ENCODE measurements around the gene TMEM201.

TMEM201 gene

DNA sequence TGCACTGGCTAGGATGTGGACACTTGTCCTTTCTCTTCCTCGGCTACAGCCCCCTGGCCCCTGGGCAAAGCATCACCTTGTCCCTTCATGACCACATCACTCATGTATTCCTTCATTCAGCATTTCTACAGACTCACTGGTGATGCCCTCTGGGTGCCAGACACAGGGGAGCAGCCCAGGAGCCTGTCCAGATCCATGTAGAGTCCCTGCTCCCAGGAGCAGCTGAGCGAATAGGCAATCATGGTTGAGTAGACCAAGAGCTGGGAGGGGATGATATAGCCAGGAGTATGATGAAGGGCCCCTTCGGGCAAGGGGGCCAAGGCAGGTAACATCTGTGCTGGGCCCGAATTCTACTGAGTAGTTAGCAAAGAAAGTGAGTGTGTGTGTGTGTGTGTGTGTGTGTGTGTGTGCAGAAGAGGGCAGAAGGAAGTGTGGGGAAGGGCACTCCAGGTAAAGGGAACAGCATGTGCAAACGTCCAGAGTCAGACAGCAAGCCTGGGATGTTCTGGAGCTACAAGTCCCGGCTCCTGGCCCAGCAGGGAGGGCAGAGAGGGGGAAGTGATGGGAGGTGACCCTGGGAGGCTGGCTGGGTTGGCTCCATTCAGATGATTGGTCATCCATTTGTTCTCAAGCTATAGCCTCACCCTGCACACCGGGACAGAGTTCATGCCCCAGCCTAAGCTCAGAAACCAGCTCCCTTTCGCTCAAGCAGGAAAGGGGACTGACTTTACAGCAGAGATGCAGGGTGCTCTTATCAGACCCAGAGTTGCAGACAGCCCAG lies 41.8 kb downstream of the TMEM201 start:
- Histone ChIP-seq H3K9me3 (ENCODE audit: control insufficient read depth in 5 of 5, low read length in 5 of 5) (no peaks in the 10 kb centered on the region), H3K36me3 (ENCODE audit: control insufficient read depth in 5 of 5, insufficient read depth in 5 of 5, low read length in 5 of 5) (no peaks in the 10 kb centered on the region), H3K4me3 (ENCODE audit: low read depth in 1 of 5, low read length in 5 of 5) (peak overlapping the region in 2 of 5 donors; percentile 15 to 28), H3K27ac (ENCODE audit: low read depth, low read length) (no peak overlapping the region), H3K9ac (ENCODE audit: low read length in 5 of 5) (peak overlapping the region in 1 of 5 donors; percentile 51), H3K4me1 (ENCODE audit: control insufficient read depth in 5 of 5, insufficient read depth in 5 of 5, low read length in 5 of 5) (peaks cover 0 to 24% (median 11%) of the 10 kb centered on the region in 5 donors), H3K27me3 (ENCODE audit: control insufficient read depth in 5 of 5, insufficient read depth in 4 of 5, low read length in 5 of 5) (peaks cover 5 to 16% (median 9%) of the 10 kb centered on the region in 5 donors)

DNA sequence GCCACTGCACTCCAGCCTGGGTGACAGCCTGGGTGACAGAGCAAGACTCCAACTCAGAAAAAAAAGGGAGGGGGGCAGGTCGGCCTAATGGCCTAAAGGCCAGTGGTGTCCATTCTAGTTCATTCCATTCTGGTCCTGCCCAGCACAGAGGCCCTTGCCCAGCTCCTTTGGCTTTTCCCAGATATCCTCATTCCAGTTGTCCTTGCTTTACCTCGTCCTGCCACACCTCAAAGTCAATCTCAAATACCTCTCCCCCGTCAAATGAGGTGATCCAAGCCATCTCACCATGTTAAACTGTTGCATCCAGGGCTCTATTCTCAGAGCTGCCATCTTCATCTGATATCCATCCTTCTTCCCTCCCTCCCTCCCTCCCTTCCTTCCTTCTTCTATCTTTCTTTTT lies 42.9 kb downstream of the TMEM201 start:
- no peaks in the 10 kb centered on the region for H3K36me3 ChIP-seq (ENCODE audit: control insufficient read depth in 5 of 5, insufficient read depth in 5 of 5, low read length in 5 of 5)
- peaks cover 0 to 16% (median 8%) of the 10 kb centered on the region in 5 donors for H3K4me1 ChIP-seq (ENCODE audit: control insufficient read depth in 5 of 5, insufficient read depth in 5 of 5, low read length in 5 of 5)
- no peak overlapping the region for H3K9ac ChIP-seq (ENCODE audit: low read length in 5 of 5)
- peaks cover 0 to 6% (median 2%) of the 10 kb centered on the region in 5 donors for H3K27me3 ChIP-seq (ENCODE audit: control insufficient read depth in 5 of 5, insufficient read depth in 4 of 5, low read length in 5 of 5)
- H3K9me3 ChIP-seq (ENCODE audit: control insufficient read depth in 5 of 5, low read length in 5 of 5), result no peaks in the 10 kb centered on the region
- no peak overlapping the region for H3K4me3 ChIP-seq (ENCODE audit: low read depth in 1 of 5, low read length in 5 of 5)
- H3K27ac ChIP-seq (ENCODE audit: low read depth, low read length), result no peak overlapping the region

DNA sequence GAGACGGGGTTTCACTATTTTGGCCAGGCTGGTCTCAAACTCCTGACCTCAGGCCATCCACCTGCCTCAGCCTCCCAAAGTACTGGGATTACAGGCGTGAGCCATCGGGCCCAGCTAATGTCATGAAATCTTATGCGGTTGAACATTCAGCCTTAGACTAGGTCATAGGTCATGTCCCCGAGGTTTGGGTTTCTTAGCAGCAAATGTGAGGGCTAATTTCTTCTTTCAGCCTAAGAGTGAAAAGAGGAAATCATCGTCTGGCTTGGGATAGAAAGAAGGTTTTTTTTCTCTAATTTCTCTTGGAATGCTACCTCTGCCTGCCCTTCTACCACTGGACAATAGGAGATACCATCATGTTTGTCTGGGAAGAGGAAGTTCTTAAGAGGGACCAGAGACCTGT lies 44.8 kb downstream of the TMEM201 start:
- no peak overlapping the region for H3K27ac ChIP-seq (ENCODE audit: low read depth, low read length)

DNA sequence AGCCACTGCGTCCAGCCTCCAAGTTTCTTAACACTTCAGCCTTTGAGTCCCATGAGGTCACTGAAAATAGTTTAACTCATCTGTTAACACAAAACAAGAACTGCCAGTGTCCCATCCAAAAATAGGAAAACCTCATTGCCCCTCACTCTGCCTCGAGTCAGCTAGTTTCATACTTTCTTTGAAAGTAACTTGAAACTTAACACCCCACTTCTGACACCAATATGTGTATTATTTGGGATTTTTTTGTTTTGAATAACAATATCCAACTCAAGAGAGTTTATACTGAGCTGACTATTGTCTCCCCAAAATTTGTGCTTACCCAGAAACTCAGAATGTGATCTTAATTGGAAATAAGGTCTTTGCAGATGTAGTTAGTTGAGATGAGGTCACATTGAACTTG lies 45.9 kb downstream of the TMEM201 start:
- Histone ChIP-seq H3K4me3 (ENCODE audit: low read depth in 1 of 5, low read length in 5 of 5) (no peak overlapping the region), H3K36me3 (ENCODE audit: control insufficient read depth in 5 of 5, insufficient read depth in 5 of 5, low read length in 5 of 5) (no peaks in the 10 kb centered on the region), H3K27ac (ENCODE audit: low read depth, low read length) (no peak overlapping the region), H3K4me1 (ENCODE audit: control insufficient read depth in 5 of 5, insufficient read depth in 5 of 5, low read length in 5 of 5) (peaks cover 0 to 8% (median 3%) of the 10 kb centered on the region in 5 donors), H3K9me3 (ENCODE audit: control insufficient read depth in 5 of 5, low read length in 5 of 5) (no peaks in the 10 kb centered on the region), H3K9ac (ENCODE audit: low read length in 5 of 5) (no peak overlapping the region), H3K27me3 (ENCODE audit: control insufficient read depth in 5 of 5, insufficient read depth in 4 of 5, low read length in 5 of 5) (peaks cover 0 to 4% (median 0%) of the 10 kb centered on the region in 5 donors)

More for the DNA sequence above, 44.8 kb downstream of the TMEM201 start:
- H3K4me3 ChIP-seq (ENCODE audit: low read depth in 1 of 5, low read length in 5 of 5), result no peak overlapping the region
- H3K27me3 ChIP-seq (ENCODE audit: control insufficient read depth in 5 of 5, insufficient read depth in 4 of 5, low read length in 5 of 5), result peaks cover 0 to 6% (median 2%) of the 10 kb centered on the region in 5 donors
- H3K36me3 ChIP-seq (ENCODE audit: control insufficient read depth in 5 of 5, insufficient read depth in 5 of 5, low read length in 5 of 5), result no peaks in the 10 kb centered on the region
- no peak overlapping the region for H3K9ac ChIP-seq (ENCODE audit: low read length in 5 of 5)
- H3K9me3 ChIP-seq (ENCODE audit: control insufficient read depth in 5 of 5, low read length in 5 of 5), result no peaks in the 10 kb centered on the region
- H3K4me1 ChIP-seq (ENCODE audit: control insufficient read depth in 5 of 5, insufficient read depth in 5 of 5, low read length in 5 of 5), result peaks cover 0 to 8% (median 0%) of the 10 kb centered on the region in 5 donors

DNA sequence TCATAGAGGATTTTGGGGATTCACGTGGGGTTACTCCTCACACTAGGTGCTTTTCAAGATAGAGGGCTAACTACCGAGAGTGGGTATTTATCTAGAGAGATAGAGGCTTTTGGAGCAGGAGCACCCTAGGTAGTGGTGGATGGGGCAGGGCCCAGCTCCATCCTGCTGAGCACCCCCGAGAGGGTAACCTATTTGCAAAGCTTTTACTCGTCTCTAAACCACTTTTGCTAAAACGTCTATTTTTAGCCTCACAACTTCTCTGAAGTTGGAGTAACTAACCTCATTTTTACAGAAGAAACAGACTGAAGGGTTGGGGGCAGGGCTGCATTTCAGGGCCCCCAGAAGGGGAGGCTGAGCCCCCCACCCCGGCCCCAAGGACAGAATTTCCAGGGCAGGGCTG lies 50.5 kb downstream of the TMEM201 start:
- Histone ChIP-seq H3K4me3 (ENCODE audit: low read depth in 1 of 5, low read length in 5 of 5) (no peak overlapping the region), H3K9me3 (ENCODE audit: control insufficient read depth in 5 of 5, low read length in 5 of 5) (no peaks in the 10 kb centered on the region), H3K36me3 (ENCODE audit: control insufficient read depth in 5 of 5, insufficient read depth in 5 of 5, low read length in 5 of 5) (no peaks in the 10 kb centered on the region), H3K27ac (ENCODE audit: low read depth, low read length) (no peak overlapping the region), H3K9ac (ENCODE audit: low read length in 5 of 5) (no peak overlapping the region), H3K27me3 (ENCODE audit: control insufficient read depth in 5 of 5, insufficient read depth in 4 of 5, low read length in 5 of 5) (peaks cover 0 to 3% (median 0%) of the 10 kb centered on the region in 5 donors), H3K4me1 (ENCODE audit: control insufficient read depth in 5 of 5, insufficient read depth in 5 of 5, low read length in 5 of 5) (peaks cover 0 to 7% (median 3%) of the 10 kb centered on the region in 5 donors)

DNA sequence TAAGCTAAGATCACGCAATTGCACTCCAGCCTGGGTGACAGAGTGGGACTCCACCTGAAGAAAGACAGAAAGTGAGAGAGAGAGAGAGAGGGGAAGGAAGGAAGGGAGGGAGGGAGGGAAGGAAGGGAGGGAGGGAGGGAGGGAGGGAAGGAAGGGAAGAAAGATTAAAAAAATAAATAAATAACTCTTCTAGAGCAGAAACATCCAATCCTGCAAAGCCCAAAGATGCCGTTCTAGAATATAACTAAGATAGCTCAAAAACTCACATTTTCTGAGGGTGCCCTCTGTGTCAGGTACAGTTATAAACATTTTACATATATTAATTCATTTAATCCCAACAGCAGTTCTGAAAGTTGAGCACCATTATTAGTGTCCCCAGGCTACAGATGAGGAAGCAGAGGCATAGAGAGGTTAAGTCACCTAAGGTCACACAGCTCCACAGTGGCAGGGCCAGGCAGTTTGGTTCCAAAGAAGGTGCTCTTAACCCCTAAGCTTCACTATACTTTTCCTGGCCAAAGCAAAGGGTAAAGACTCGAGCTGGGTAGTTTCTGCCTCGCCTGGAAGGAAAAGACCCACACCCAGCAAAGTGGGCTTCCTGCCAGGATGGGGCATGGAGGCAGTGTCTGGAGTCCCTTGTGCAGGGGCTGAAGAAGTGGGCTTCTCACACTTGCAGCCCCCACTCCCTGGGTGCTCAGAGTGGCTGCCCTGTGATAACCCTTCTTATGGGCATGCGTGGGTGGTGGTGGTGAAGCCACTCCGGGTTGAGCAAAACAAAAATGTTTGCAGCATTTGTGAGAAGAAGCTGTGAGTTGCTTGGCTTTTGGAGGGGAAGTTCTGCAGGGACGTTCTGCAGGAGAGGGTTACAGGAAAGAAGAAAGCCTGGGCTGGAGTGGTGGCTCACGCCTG lies 54.9 kb downstream of the TMEM201 start:
- Histone ChIP-seq H3K27ac (ENCODE audit: low read depth, low read length) (no peak overlapping the region), H3K27me3 (ENCODE audit: control insufficient read depth in 5 of 5, insufficient read depth in 4 of 5, low read length in 5 of 5) (peaks cover 0 to 3% (median 0%) of the 10 kb centered on the region in 5 donors), H3K4me1 (ENCODE audit: control insufficient read depth in 5 of 5, insufficient read depth in 5 of 5, low read length in 5 of 5) (peaks cover 0 to 7% (median 3%) of the 10 kb centered on the region in 5 donors), H3K9ac (ENCODE audit: low read length in 5 of 5) (no peak overlapping the region), H3K9me3 (ENCODE audit: control insufficient read depth in 5 of 5, low read length in 5 of 5) (no peaks in the 10 kb centered on the region), H3K36me3 (ENCODE audit: control insufficient read depth in 5 of 5, insufficient read depth in 5 of 5, low read length in 5 of 5) (no peaks in the 10 kb centered on the region), H3K4me3 (ENCODE audit: low read depth in 1 of 5, low read length in 5 of 5) (no peak overlapping the region)

DNA sequence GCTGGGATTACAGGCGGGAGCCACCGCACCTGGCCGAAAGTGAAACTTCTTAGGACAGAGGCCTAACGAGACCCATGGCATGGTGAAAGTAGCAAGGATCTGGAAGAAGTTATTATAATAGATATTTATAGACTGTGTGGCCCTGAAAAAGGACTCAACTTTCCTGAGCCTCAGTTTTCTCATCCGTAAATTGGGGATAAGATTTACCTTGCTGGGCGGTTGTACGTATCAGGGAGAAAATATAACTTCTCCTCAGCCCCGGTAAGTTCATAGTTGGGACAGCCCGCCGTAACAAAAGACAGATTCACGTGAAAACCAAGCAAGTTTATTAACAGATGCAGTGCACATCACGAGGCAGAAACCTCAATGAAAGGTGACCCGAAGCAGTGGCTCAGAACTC lies 57.3 kb downstream of the TMEM201 start:
- peaks cover under 1 to 8% (median 3%) of the 10 kb centered on the region in 5 donors for H3K27me3 ChIP-seq (ENCODE audit: control insufficient read depth in 5 of 5, insufficient read depth in 4 of 5, low read length in 5 of 5)
- H3K36me3 ChIP-seq (ENCODE audit: control insufficient read depth in 5 of 5, insufficient read depth in 5 of 5, low read length in 5 of 5), result no peaks in the 10 kb centered on the region
- H3K4me1 ChIP-seq (ENCODE audit: control insufficient read depth in 5 of 5, insufficient read depth in 5 of 5, low read length in 5 of 5), result peaks cover 0 to 11% (median 4%) of the 10 kb centered on the region in 5 donors
- H3K9me3 ChIP-seq (ENCODE audit: control insufficient read depth in 5 of 5, low read length in 5 of 5), result no peaks in the 10 kb centered on the region
- H3K4me3 ChIP-seq (ENCODE audit: low read depth in 1 of 5, low read length in 5 of 5), result no peak overlapping the region
- H3K9ac ChIP-seq (ENCODE audit: low read length in 5 of 5), result no peak overlapping the region
- no peak overlapping the region for H3K27ac ChIP-seq (ENCODE audit: low read depth, low read length)

DNA sequence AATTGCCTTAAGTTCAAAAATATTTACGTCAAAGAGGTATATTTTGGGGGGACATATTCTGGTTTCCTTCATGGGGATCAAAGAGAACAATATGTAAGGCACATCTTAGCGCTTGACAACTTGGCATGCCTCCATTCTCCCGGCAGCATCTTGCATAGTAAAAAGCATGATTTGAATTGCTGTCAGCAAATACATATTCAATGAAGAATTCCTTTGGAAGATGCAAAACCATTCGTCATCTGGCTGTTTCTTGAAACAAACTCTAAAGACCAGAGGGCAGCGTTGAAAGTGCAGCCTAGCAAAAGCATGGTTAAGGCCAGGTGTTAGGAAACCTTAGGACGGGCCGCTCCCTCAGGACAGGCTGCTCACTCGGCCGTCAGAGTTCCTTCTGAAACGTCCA lies 59.5 kb downstream of the TMEM201 start:
- Histone ChIP-seq H3K27me3 (ENCODE audit: control insufficient read depth in 5 of 5, insufficient read depth in 4 of 5, low read length in 5 of 5) (peaks cover 4 to 18% (median 6%) of the 10 kb centered on the region in 5 donors), H3K27ac (ENCODE audit: low read depth, low read length) (no peak overlapping the region), H3K36me3 (ENCODE audit: control insufficient read depth in 5 of 5, insufficient read depth in 5 of 5, low read length in 5 of 5) (no peaks in the 10 kb centered on the region), H3K4me1 (ENCODE audit: control insufficient read depth in 5 of 5, insufficient read depth in 5 of 5, low read length in 5 of 5) (peaks cover 0 to 30% (median 16%) of the 10 kb centered on the region in 5 donors), H3K4me3 (ENCODE audit: low read depth in 1 of 5, low read length in 5 of 5) (no peak overlapping the region), H3K9ac (ENCODE audit: low read length in 5 of 5) (no peak overlapping the region), H3K9me3 (ENCODE audit: control insufficient read depth in 5 of 5, low read length in 5 of 5) (no peaks in the 10 kb centered on the region)

DNA sequence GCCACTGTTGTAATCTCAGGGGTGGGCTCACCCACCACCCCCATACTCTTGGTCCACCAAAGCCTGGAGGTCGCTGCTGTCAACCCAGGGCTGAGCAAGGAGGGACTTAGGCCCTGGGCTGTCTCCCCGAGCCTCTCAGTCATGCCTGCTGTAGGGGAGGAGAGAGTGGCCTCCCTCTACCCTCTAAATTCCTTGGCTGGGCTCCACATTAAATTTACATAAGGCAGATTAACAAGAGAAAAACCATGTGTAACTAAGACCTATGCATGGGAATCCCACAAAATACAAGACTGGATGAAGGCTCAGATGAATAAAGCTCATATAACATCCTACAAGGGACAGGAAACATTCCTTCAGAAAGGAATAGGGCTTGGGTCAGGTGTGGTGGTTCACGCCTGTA lies 61.1 kb downstream of the TMEM201 start:
- Histone ChIP-seq H3K27ac (ENCODE audit: low read depth, low read length) (no peak overlapping the region), H3K9ac (ENCODE audit: low read length in 5 of 5) (no peak overlapping the region), H3K4me3 (ENCODE audit: low read depth in 1 of 5, low read length in 5 of 5) (no peak overlapping the region), H3K9me3 (ENCODE audit: control insufficient read depth in 5 of 5, low read length in 5 of 5) (no peaks in the 10 kb centered on the region), H3K36me3 (ENCODE audit: control insufficient read depth in 5 of 5, insufficient read depth in 5 of 5, low read length in 5 of 5) (no peaks in the 10 kb centered on the region), H3K4me1 (ENCODE audit: control insufficient read depth in 5 of 5, insufficient read depth in 5 of 5, low read length in 5 of 5) (peaks cover 0 to 33% (median 12%) of the 10 kb centered on the region in 5 donors), H3K27me3 (ENCODE audit: control insufficient read depth in 5 of 5, insufficient read depth in 4 of 5, low read length in 5 of 5) (peaks cover 4 to 29% (median 7%) of the 10 kb centered on the region in 5 donors)

DNA sequence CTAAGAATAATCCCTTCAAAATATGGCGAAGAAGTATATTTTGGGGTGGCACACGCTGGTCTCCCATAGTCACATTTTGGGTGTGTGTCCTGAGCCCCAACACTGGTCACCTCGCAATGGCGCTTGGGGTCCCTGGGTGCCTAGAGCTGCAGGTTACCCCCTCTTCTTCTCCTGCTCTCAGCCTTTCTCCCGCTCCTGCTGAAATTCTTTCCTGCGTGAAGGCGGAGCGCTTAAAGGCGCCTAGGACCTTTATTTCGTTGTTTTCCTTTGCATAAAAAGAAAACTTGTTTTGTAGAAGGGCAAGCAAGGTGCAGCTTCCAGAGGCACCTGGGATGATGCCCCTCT lies 62.5 kb downstream of the TMEM201 start:
- peaks cover 4 to 29% (median 7%) of the 10 kb centered on the region in 5 donors for H3K27me3 ChIP-seq (ENCODE audit: control insufficient read depth in 5 of 5, insufficient read depth in 4 of 5, low read length in 5 of 5)
- H3K36me3 ChIP-seq (ENCODE audit: control insufficient read depth in 5 of 5, insufficient read depth in 5 of 5, low read length in 5 of 5), result no peaks in the 10 kb centered on the region
- no peaks in the 10 kb centered on the region for H3K9me3 ChIP-seq (ENCODE audit: control insufficient read depth in 5 of 5, low read length in 5 of 5)
- H3K4me3 ChIP-seq (ENCODE audit: low read depth in 1 of 5, low read length in 5 of 5), result peak overlapping the region; percentile 44 to 72 (median 57)
- no peak overlapping the region for H3K27ac ChIP-seq (ENCODE audit: low read depth, low read length)
- H3K9ac ChIP-seq (ENCODE audit: low read length in 5 of 5), result peak overlapping the region in 1 of 5 donors; percentile 13
- H3K4me1 ChIP-seq (ENCODE audit: control insufficient read depth in 5 of 5, insufficient read depth in 5 of 5, low read length in 5 of 5), result peaks cover 0 to 37% (median 15%) of the 10 kb centered on the region in 5 donors

Measured in subcutaneous abdominal adipose tissue (tissue), 5 donors.